ENCODE results near the gene MEGF11.
"Not testable (repeated sequence)": the region's sequence is repeated elsewhere in the genome, so short reads cannot be mapped to it uniquely, and the experiment has no call there.

Gene MEGF11

GRCh38 chr15:65871886-65872285 is 381.7 kb downstream of the MEGF11 start:
- DNase-seq: not testable (repeated sequence)

- DNase-seq: peak; percentile 37
Measured at GRCh38 chr15:65870889-65871533, 382.5 kb downstream of the MEGF11 start.

- peak; percentile 18 for DNase-seq
Measured at GRCh38 chr15:65869954-65870871, 383.3 kb downstream of the MEGF11 start.

- peak; percentile 98 for DNase-seq
Measured at GRCh38 chr15:65869126-65869953, 384.2 kb downstream of the MEGF11 start, which contains the start of gene RAB11A. TSS of gene RAB11A (plus strand) at chr15:65869491. CDS start at chr15:65869586, 95 bp downstream.

- DNase-seq: no peak
Measured at GRCh38 chr15:65868546-65869125, 384.9 kb downstream of the MEGF11 start.

GRCh38 chr15:65867933-65868332 is 385.6 kb downstream of the MEGF11 start:
- not testable (repeated sequence) for DNase-seq

GRCh38 chr15:65867244-65867643 is 386.3 kb downstream of the MEGF11 start:
- DNase-seq: no peak

GRCh38 chr15:65863106-65863505 is 390.4 kb downstream of the MEGF11 start:
- DNase-seq: no peak

- peak; percentile 61 for DNase-seq
Measured at GRCh38 chr15:65862682-65863081, 390.9 kb downstream of the MEGF11 start.

GRCh38 chr15:65857718-65858402 is 395.7 kb downstream of the MEGF11 start:
- no peak for DNase-seq

- peak; percentile 53 for DNase-seq
Measured at GRCh38 chr15:65856821-65857455, 396.6 kb downstream of the MEGF11 start.

- DNase-seq: no peak
Measured at GRCh38 chr15:65851981-65852380, 401.6 kb downstream of the MEGF11 start.

- DNase-seq: no peak
Measured at GRCh38 chr15:65847989-65848388, 405.6 kb downstream of the MEGF11 start.

- DNase-seq: no peak
Measured at GRCh38 chr15:65845826-65846519, 407.6 kb downstream of the MEGF11 start.
